NCI-H2107 treated with DMSO at 0.1 percent for 48 hours (cell line): Measurements from ENCODE around the gene TPI1.
"Not testable (repeated sequence)": the region's sequence is repeated elsewhere in the genome, so short reads cannot be mapped to it uniquely, and the experiment has no call there.

Experiments used
- DNase-seq: peaks from one replicate; lab custom pipeline; 2025; ENCODE audit not compliant: unreplicated experiment; lab: John Stamatoyannopoulos, UW

Gene TPI1

GRCh38 chr12:6846316-6846869 lies 20.9 kb upstream of the TPI1 start:
- no peak for DNase-seq

- DNase-seq: no peak
Observed at GRCh38 chr12:6847676-6848075, 19.7 kb upstream of the TPI1 start.

GRCh38 chr12:6849427-6849826 lies 17.9 kb upstream of the TPI1 start:
- DNase-seq: no peak

DNA sequence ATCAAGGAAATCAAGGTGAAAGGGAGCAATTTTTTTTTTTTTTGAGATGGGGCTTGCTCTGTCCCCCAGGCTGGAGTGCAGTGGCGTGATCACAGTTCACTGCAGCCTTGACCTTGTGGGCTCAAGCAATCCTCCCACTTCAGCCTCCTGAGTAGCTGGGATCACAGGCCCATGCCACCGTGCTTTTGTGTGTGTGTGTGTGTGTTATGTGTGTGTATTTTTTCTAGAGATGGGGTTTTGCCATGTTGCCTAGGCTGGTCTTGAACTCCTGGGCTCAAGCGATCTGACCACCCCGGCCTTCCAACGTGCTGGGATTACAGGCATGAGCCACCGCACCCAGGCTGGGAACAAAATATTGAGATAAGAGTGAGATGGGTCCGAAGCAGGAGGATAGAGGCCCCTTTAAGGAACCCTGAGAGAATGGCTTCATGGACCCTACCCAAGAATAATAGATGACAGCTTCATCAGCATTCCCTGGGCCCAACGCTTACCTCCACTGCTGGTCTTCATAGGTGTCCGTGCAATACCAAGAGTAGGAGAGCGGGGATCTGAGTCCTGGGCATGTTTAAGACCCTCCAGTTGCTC lies 17.3 kb upstream of the TPI1 start:
- no peak for DNase-seq

DNA sequence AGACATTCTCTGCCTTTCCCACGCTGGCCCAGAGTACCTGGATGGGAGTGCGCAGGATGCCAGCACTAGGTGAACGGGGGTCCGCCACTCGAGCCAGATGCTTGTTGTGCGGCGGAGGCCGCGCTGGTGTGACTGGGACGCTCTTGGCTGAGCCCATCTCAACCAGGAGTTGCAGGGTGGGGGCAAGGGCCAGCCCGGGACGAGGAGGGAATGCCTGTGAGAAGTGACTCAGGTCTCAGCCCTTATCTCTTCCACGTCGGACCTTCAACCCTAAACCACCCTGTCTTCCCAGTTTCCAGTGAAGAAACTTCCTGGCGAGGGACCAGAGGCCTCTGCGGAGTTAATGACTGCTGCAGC lies 16.6 kb upstream of the TPI1 start:
- no peak for DNase-seq

DNA sequence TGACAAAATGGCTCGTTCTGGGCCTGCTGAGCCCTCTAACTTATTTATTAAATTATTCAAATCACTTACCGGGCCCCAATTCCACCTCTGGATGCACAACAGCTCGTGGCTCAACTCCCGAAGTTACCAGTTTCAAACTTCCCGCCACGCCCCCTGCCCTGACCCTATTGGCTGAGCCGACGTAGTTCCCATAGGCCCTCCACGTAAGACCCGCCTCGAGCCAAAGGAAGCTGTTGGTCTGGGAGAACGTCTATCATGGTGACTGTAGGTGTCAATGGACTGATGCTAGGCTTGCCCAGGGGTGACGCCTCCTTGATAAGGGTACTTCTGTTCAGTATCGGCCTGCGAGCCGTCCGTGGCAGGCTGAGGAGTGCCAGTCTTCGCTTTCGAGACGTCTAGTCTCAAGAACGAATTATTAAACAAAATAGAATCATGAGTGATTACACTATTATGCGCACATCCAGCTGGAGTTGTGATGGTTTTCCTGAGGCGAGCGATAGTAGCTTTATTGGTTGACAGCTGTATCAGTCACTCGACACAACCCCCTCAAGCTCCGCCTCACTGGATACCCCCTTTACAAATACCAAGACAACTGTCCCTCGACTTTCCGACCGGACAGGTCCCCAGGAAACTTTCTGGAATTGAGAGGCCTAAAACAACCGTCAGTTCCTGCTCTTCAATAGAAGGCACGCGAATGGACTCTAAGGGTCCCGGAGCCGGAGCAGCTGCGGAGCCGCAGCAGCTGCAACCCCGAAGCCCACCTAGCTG lies 16.0 kb upstream of the TPI1 start, which contains the start of gene CDCA3:
Gene CDCA3 (minus strand): TSS at position 134 of the 768 bp plus-strand sequence. CDS start 334 bp downstream, outside the sequence.
- DNase-seq: peak; percentile 99

- peak; percentile 99 for DNase-seq
Observed at GRCh38 chr12:6851921-6852650, 15.2 kb upstream of the TPI1 start, which contains the start of gene USP5. Gene USP5 (plus strand): TSS chr12:6852150. CDS start chr12:6852180, 30 bp downstream.

- DNase-seq: no peak
Observed at GRCh38 chr12:6852651-6853354, 14.5 kb upstream of the TPI1 start.

DNA sequence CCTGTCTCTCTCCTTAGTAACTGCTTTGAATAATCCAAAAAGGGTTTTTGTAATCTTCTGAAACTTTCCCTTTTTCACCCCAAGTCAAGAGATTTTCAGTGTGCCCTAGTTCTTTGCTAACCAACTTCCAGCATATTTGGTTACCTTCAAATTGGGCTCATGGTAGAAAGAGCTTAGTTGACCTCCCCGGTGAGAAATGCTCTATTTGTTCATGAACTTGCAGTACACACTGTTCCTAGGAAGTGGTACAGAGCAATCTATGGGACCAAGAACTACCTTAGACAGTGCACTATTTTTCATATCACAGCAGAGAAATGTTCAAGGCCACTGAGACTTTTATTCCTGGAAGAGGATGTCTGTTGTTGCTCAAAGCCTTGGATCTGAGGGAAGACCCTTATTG lies 13.7 kb upstream of the TPI1 start:
- DNase-seq: no peak

- DNase-seq: no peak
Observed at GRCh38 chr12:6854036-6854435, 13.3 kb upstream of the TPI1 start.

- DNase-seq: no peak
Observed at GRCh38 chr12:6855322-6855721, 12.0 kb upstream of the TPI1 start.

DNA sequence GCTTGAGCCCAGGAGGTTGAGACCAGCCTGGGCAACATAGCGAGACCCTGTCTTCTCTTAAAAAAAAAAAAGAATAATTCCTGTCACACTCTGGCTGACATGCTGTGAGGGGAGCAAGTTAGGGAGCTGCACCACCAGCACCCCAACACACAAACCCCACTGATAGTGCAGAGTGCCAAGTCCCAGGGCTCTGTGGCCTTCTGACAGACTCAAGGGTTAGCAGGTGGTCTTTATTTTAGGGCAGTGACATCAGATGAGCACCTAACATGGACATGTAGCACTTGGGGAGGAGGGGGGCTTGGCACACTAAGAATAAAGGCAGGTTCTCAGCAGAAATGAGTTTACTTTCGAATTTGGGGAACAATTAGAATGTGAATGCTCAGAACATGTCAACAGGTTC lies 8.5 kb upstream of the TPI1 start:
- no peak for DNase-seq

- DNase-seq: no peak
Observed at GRCh38 chr12:6860116-6860515, 7.2 kb upstream of the TPI1 start.

DNA sequence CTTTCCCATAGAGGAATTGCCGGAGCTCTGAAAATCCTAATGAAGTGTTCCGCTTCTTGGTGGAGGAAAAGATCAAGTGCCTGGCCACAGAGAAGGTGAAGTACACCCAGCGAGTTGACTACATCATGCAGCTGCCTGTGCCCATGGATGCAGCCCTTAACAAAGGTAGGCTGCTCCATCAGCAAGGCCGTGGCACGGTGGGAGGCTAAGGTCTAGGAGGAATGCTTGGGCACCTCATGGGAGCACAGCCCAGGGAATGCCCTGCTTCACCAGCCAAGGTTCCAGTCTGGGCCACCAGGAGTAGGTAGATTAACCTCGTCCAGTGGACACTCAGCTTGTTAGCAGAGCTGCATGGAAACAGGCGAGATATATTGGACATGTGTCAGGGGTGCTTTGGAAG lies 6.4 kb upstream of the TPI1 start:
- no peak for DNase-seq

DNA sequence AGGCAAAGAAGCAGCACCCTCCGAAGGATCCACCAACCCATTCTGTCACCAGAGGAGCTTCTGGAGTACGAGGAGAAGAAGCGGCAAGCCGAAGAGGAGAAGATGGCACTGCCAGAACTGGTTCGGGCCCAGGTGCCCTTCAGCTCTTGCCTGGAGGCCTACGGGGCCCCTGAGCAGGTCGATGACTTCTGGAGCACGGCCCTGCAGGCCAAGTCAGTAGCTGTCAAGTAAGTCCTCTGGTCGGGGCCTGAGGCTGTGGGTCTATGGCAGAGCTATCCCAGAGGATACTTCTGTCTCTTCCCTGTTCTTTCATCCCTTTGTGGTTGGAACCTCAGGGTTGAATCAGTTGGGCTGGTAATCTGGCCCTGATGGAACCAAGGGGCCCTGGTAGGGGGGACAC lies 5.9 kb upstream of the TPI1 start:
- DNase-seq: no peak

DNA sequence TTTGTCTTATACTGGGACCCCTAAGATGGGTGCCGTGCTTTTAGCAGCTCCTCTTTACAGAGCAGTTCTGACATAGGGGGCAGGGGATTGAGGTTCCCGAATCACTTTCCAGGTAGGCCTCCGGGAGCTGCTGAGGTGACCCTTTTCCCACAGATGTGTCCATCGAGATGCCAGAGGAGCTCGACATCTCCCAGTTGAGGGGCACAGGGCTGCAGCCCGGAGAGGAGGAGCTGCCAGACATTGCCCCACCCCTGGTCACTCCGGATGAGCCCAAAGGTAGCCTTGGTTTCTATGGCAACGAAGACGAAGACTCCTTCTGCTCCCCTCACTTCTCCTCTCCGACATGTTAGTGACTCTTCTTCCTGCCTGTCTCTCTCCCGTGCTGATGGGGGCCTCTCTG lies 4.3 kb upstream of the TPI1 start:
- no peak for DNase-seq

DNA sequence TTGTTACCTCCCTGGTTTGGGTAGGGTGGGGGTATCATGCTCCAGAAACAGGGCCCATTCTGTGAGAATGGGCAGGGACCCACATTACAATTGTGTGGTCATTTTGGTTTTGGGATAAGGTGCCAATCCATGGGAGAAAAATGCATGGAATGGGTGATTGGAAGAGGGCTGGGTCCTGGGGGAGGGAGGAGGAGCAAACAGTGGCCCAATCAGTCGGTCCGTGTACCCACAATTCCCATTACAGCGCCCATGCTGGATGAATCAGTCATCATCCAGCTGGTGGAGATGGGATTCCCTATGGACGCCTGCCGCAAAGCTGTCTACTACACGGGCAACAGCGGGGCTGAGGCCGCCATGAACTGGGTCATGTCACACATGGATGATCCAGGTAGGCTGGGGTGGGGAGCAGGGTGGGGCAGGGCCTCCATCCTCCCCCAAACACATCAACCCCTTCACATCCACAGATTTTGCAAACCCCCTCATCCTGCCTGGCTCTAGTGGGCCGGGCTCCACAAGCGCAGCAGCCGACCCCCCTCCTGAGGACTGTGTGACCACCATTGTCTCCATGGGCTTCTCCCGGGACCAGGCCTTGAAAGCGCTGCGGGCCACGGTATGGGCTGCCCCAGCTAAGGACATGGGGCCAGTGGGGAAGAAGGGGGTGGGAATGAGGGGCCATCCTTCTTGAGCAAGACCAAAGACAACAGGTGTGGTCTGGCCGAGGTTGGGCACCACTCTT lies 3.6 kb upstream of the TPI1 start:
- no peak for DNase-seq

GRCh38 chr12:6865307-6865706 lies 2.0 kb upstream of the TPI1 start:
- DNase-seq: not testable (repeated sequence)

DNA sequence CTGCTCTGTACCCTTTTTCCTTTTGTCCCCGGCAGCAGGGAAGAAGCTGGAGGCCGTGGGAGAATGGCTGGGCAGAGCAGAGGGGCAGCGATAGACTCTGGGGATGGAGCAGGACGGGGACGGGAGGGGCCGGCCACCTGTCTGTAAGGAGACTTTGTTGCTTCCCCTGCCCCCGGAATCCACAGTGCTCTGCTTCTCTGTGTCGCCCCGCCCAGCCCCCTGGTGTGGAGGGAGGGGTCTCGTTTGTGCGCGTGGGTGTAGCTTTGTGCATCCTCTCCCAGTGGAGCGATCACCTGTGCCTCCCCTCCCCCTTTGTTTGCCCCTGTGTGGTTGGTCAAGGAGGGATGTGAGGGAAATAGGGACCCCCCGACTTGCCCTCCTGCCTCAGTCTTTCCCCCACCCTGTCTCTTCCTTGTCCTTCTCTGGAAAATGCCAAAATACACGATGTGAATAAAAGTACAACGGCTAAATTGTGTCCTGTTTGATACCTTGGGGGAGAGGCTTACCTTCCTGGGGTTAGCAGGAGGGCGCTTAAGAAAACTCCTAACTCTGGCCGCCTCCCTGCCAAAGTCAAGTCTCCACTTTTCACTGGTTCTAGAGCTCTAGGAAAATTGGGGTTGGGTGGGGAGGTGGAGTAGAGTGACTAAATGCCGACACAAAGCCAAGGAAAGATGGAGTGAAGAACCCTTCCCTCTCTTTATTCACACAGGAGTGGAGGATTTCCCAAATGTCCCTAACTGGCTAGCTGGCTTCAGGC lies 990 bp upstream of the TPI1 start:
- DNase-seq: no peak

GRCh38 chr12:6866920-6867412 lies 365 bp upstream of the TPI1 start:
- DNase-seq: no peak
